HCT116 (cell line): Measurements from ENCODE around the gene ACTG1. TPM values are rescaled to one million over a fixed set of nuclear protein-coding genes. Genes with fewer than 3 reads are reported as not detected.
"Not testable (repeated sequence)": the region's sequence is repeated elsewhere in the genome, so short reads cannot be mapped to it uniquely, and the experiment has no call there.

Source experiments
- ATAC-seq: fragments of 200-7000 bp; cut with Tn5 transposase; 2 replicates; pipeline ENCODE4 v1.9.1; 2020; ENCODE audit warnings: mild to moderate bottlenecking, moderate library complexity
- BruUV-seq: library from RNA; stranded (reverse); fragments of 400-500 nt; replicated peaks from 2 replicates; lab custom pipeline; 2021; lab: Mats Ljungman, UMichigan
- CTCF ChIA-PET: fragments of 300-600 bp; sonication (Branson Sonifier 250); formaldehyde crosslinking; loops from one replicate; lab custom pipeline; 2021; ENCODE audit warnings: antibody characterized with exemption; lab: Charles Lee
- POLR2A ChIA-PET: fragments of 300-600, 350-600 bp; sonication (Branson Sonifier 250); formaldehyde crosslinking; loops from one replicate; lab custom pipeline; 2021; ENCODE audit warnings: antibody characterized with exemption; lab: Charles Lee
- RAD21 ChIA-PET, 2 experiments: fragments of 300-600 bp; sonication (Branson Sonifier 250); formaldehyde crosslinking; loops; one replicate each; lab custom pipeline; 2023; ENCODE audit warnings: low total read pairs in 2 of 2; ENCODE audit not compliant: uncharacterized antibody in 2 of 2, unreplicated experiment in 2 of 2, low non-redundant PET in 1 of 2; lab: Charles Lee
- DNase-seq: peaks from one replicate; pipeline ENCODE4 v3.0.0-alpha.2; 2010; ENCODE audit warnings: low read depth, low spot score
- H2AFZ ChIP-seq: fragments of 200-600 bp; shearing (Covaris generic), sonication (generic); 2 replicates; pipeline ENCODE4 v1.6.1; 2017; ENCODE audit warnings: low read depth, mixed run types, mixed read lengths, antibody characterized with exemption, low read length; ENCODE audit not compliant: poor library complexity, severe bottlenecking
- H3K27ac ChIP-seq: 2 replicates; pipeline ENCODE4 v1.5.1; 2012; ENCODE audit warnings: low read depth, low read length
- H3K27me3 ChIP-seq: fragments of 200-600 bp; sonication (generic); 2 replicates; pipeline ENCODE4 v1.6.1; 2016; ENCODE audit warnings: mixed run types, low read length, mixed read lengths; ENCODE audit not compliant: insufficient read depth
- H3K36me3 ChIP-seq, 2 experiments: fragments of 200-500 bp in 1 of 2; fragments of 200-600 bp in 1 of 2; sonication (Bioruptor generic) in 1 of 2; sonication (generic) in 1 of 2; 2 replicates each; pipeline versions ENCODE4 v1.5.1 to v1.6.1; 2014 to 2016; ENCODE audit warnings: low read length in 2 of 2, inconsistent platforms in 1 of 2, mixed read lengths in 1 of 2, mixed run types in 1 of 2; ENCODE audit not compliant: insufficient read depth in 2 of 2, control insufficient read depth in 1 of 2
- H3K4me1 ChIP-seq, 2 experiments: fragments of 200-600 bp in 1 of 2; sonication (generic) in 1 of 2; 2 replicates each; pipeline versions ENCODE4 v1.5.1 to v1.6.1; 2012 to 2017; ENCODE audit warnings: low read length in 2 of 2, inconsistent platforms in 1 of 2, mild to moderate bottlenecking in 1 of 2, mixed read lengths in 1 of 2, mixed run types in 1 of 2, moderate library complexity in 1 of 2; ENCODE audit not compliant: insufficient read depth in 2 of 2, control insufficient read depth in 1 of 2
- H3K4me2 ChIP-seq: fragments of 200-600 bp; sonication (generic); 2 replicates; pipeline ENCODE4 v1.6.1; 2017; ENCODE audit warnings: mixed run types, low read length, mixed read lengths
- H3K4me3 ChIP-seq, 2 experiments: fragments of 200-600 bp in 1 of 2; sonication (generic) in 1 of 2; replicated peaks in 1 of 2; 2 replicates each; pipeline ENCODE4 v1.5.1; 2011 to 2016; ENCODE audit warnings: low read length in 2 of 2, control low read depth in 1 of 2, low read depth in 1 of 2, mild to moderate bottlenecking in 1 of 2, mixed read lengths in 1 of 2, mixed run types in 1 of 2
- H3K79me2 ChIP-seq: fragments of 200-600 bp; sonication (generic); 2 replicates; pipeline ENCODE4 v1.6.1; 2017; ENCODE audit warnings: mild to moderate bottlenecking, mixed run types, low read length, moderate library complexity, mixed read lengths; ENCODE audit not compliant: insufficient read depth
- H3K9ac ChIP-seq: fragments of 200-600 bp; sonication (generic); 2 replicates; pipeline ENCODE4 v1.6.1; 2016; ENCODE audit warnings: low read length, mixed read lengths
- H3K9me2 ChIP-seq: fragments of 200-600 bp; sonication (generic), shearing (Covaris generic); 2 replicates; pipeline ENCODE4 v1.6.1; 2017; ENCODE audit warnings: mixed run types, mild to moderate bottlenecking, moderate library complexity; ENCODE audit not compliant: insufficient read depth
- H3K9me3 ChIP-seq, 2 experiments: fragments of 200-500 bp in 1 of 2; fragments of 200-600 bp in 1 of 2; sonication (Bioruptor generic) in 1 of 2; sonication (generic) in 1 of 2; 2 replicates each; pipeline ENCODE4 v1.6.1; 2014 to 2017; ENCODE audit warnings: low read length in 2 of 2, mixed read lengths in 2 of 2, inconsistent platforms in 1 of 2, low read depth in 1 of 2, mild to moderate bottlenecking in 1 of 2, mixed run types in 1 of 2, moderate library complexity in 1 of 2; ENCODE audit not compliant: control insufficient read depth in 1 of 2, insufficient read depth in 1 of 2
- H4K20me1 ChIP-seq: fragments of 200-600 bp; sonication (generic), shearing (Covaris generic); 2 replicates; pipeline ENCODE4 v1.6.1; 2017; ENCODE audit warnings: mixed run types, mild to moderate bottlenecking, moderate library complexity; ENCODE audit not compliant: insufficient read depth
- EZH2phosphoT487 ChIP-seq: fragments of 200-600 bp; IDR thresholded peaks from 2 replicates; pipeline ENCODE4 v1.6.1; 2018; ENCODE audit warnings: antibody characterized with exemption, borderline replicate concordance
- SIN3A ChIP-seq: IDR thresholded peaks from 2 replicates; pipeline ENCODE4 v1.6.1; 2012; ENCODE audit warnings: low read depth
- TCF7L2 ChIP-seq: IDR thresholded peaks from 2 replicates; pipeline ENCODE4 v1.7.0; 2011; ENCODE audit warnings: borderline replicate concordance, inconsistent platforms; ENCODE audit not compliant: insufficient read depth, insufficient read length; ENCODE audit errors: extremely low read depth
- intact Hi-C: fragments of 100-400 bp; cut with micrococcal nuclease; formaldehyde crosslinking; loops from 2 replicates; pipeline ENCODE4 v1.10.0; 2022
- total RNA-seq: library from RNA; stranded (reverse); gene quantifications from one replicate; pipeline ENCODE4 v1.2.1, GENCODE V29; 2021; ENCODE audit not compliant: unreplicated experiment
- TF ChIP-seq, protein P1 (sequence below), 3 experiments: fragments of 200-600 bp in 1 of 3; sonication (generic) in 1 of 3; IDR thresholded peaks in 2 of 3; conservative IDR thresholded peaks in 1 of 3; 2 replicates each; pipeline ENCODE4 v1.5.1; 2012 to 2017; ENCODE audit warnings: low read depth in 2 of 3, low read length in 2 of 3, antibody characterized with exemption in 1 of 3, borderline replicate concordance in 1 of 3, control low read depth in 1 of 3, mild to moderate bottlenecking in 1 of 3, mixed read lengths in 1 of 3, mixed run types in 1 of 3, moderate library complexity in 1 of 3; ENCODE audit not compliant: insufficient read depth in 1 of 3

ACTG1 gene
- total RNA-seq, 1 experiment from 2014 or later = 6,223 TPM

DNA sequence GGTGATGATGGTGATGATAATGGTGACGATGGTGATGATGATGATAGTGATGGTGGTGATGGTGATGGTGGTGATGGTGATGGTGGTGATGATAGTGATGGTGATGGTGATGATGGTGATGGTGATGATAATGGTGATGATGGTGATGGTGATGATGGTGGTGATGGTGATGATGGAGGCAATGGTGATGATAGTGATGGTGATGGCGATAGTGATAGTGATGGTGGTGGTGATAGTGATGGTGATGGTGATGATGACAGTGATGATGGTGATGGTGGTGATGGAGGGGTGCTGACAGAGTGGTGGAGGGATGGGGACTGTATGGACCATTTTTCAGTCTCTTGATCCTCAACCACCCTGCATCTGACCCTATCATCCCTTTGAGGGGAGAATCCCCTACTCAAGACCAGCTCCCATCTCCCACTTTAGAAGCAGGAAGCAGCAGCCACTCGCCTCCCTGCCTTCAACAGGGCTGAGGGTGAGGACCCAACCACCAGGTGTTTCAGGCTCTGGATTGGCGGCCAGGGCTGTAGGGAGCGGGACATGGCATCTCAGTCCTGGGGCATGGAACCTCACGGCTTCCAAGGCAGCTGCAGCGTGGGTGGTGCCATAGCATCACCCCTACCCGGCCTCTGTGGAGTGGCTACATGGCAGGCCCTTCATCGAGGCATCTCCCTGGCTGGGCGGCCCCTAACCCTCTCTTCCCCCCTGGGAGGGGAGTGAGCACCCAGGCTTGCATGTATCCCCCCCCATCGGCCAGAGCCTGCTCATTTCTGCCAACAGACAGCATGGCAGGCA is 20.1 kb upstream of the ACTG1 start (continued):
- TF ChIP-seq TCF7L2 (no peak), SIN3A (no peak), EZH2phosphoT487 (no peak)
- TF ChIP-seq, protein P1, sequence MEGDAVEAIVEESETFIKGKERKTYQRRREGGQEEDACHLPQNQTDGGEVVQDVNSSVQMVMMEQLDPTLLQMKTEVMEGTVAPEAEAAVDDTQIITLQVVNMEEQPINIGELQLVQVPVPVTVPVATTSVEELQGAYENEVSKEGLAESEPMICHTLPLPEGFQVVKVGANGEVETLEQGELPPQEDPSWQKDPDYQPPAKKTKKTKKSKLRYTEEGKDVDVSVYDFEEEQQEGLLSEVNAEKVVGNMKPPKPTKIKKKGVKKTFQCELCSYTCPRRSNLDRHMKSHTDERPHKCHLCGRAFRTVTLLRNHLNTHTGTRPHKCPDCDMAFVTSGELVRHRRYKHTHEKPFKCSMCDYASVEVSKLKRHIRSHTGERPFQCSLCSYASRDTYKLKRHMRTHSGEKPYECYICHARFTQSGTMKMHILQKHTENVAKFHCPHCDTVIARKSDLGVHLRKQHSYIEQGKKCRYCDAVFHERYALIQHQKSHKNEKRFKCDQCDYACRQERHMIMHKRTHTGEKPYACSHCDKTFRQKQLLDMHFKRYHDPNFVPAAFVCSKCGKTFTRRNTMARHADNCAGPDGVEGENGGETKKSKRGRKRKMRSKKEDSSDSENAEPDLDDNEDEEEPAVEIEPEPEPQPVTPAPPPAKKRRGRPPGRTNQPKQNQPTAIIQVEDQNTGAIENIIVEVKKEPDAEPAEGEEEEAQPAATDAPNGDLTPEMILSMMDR (IDR thresholded peaks at IDR 0.05 in 2 of 3, conservative IDR thresholded peaks at IDR 0.05 in 1 of 3; ENCODE audit: borderline replicate concordance in 1 of 3, insufficient read depth in 1 of 3, low read depth in 2 of 3, low read length in 2 of 3) = no peak

DNA sequence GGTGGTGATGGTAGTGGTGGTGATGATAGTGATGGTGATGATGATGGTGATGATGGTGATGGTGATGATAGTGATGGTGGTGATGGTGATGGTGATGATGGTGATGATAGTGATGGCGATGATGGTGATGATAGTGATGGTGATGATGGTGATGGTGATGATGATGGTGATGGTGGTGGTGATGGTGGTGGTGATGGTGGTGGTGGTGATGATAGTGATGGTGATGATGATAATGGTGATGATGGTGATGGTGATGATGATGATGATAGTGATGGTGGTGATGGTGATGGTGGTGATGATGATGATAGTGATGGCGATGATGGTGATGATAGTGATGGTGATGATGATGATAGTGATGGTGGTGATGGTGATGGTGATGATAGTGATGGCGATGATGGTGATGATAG is 19.4 kb upstream of the ACTG1 start:
- ATAC-seq, RAD21 ChIA-PET, intact Hi-C loops, H3K27me3 ChIP-seq, CTCF ChIA-PET, BruUV-seq, H3K9me3 ChIP-seq, H3K4me3 ChIP-seq, H3K27ac ChIP-seq, H2AFZ ChIP-seq, H4K20me1 ChIP-seq, H3K79me2 ChIP-seq, H3K36me3 ChIP-seq, POLR2A ChIA-PET, DNase-seq, H3K9me2 ChIP-seq, H3K4me2 ChIP-seq, H3K9ac ChIP-seq: not testable (repeated sequence)
- H3K4me1 ChIP-seq = peaks cover 14 to 24% of the 10 kb centered on the region in 2 experiments

DNA sequence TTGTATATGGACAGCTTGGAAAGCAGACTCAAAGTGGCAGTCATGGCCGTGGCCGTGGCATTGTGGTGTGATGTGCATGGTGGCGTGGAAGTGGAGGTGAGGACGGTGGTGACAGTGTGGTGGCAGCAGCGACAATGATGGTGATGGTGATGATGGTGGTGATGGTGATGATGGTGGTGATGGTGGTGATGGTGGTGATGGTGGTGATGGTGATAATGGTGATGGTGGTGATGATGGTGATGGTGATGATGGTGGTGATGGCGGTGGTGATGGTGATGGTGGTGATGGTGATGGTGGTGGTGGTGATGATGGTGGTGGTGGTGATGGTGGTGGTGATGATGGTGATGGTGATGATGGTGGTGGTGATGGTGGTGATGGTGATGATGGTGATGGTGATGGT is 18.4 kb upstream of the ACTG1 start:
- RAD21 ChIA-PET, H4K20me1 ChIP-seq, H2AFZ ChIP-seq, H3K79me2 ChIP-seq, H3K27ac ChIP-seq, H3K9me2 ChIP-seq, H3K4me2 ChIP-seq, H3K36me3 ChIP-seq, ATAC-seq, intact Hi-C loops, CTCF ChIA-PET, H3K9me3 ChIP-seq, H3K4me3 ChIP-seq, DNase-seq, BruUV-seq, H3K9ac ChIP-seq, H3K27me3 ChIP-seq: not testable (repeated sequence)
- POLR2A ChIA-PET = interaction anchor here (1.3 kb wide), 1 partner anchor 12 kb away, joined by 4 read pairs; no protein-coding TSS in a partner anchor
- peaks cover 16 to 33% of the 10 kb centered on the region in 2 experiments for H3K4me1 ChIP-seq
